DOHH2 (cell line): ENCODE measurements around the gene CPEB1.

ENCODE experiments used
- CTCF ChIP-seq: fragments of 200-600 bp; sonication (generic); IDR thresholded peaks from one replicate; pipeline ENCODE4 v1.5.1; 2014; ENCODE audit warnings: antibody characterized with exemption, mild to moderate bottlenecking, low read depth, low read length; ENCODE audit not compliant: poor library complexity, severe bottlenecking
- EZH2phosphoT487 ChIP-seq: fragments of 200-600 bp; sonication (generic); IDR thresholded peaks from 2 replicates; pipeline ENCODE4 v1.6.1; 2017; ENCODE audit warnings: borderline replicate concordance, mild to moderate bottlenecking, antibody characterized with exemption, low read length, moderate library complexity, mixed read lengths

- no peak for TF ChIP-seq CTCF
- TF ChIP-seq EZH2phosphoT487: no peak
These were observed 5.9 kb downstream of the CPEB1 start for GRCh38 chr15:82641129-82641798.
